GM12878 (cell line): ENCODE data around the gene CIAO1. TPM values are rescaled to one million over a fixed set of nuclear protein-coding genes. Genes with fewer than 3 reads are reported as not detected.
A peak's percentile ranks its signal among the peaks of the same experiment; 100 is the strongest.

ENCODE experiments used
- BACH1 ChIP-seq: fragments of 450-650 bp; IDR thresholded peaks from 2 replicates; pipeline ENCODE4 v1.6.1; 2017; ENCODE audit warnings: mild to moderate bottlenecking, borderline replicate concordance
- BRCA1 ChIP-seq: IDR thresholded peaks from 2 replicates; pipeline ENCODE4 v1.6.1; 2011; ENCODE audit warnings: low read depth, low read length, improper control_type of control experiment
- CBX3 ChIP-seq: fragments of 200-600 bp; sonication (generic); IDR thresholded peaks from 2 replicates; pipeline ENCODE4 v1.6.1; 2016; ENCODE audit warnings: low read depth, borderline replicate concordance
- CBX5 ChIP-seq: sonication (generic); IDR thresholded peaks from 2 replicates; pipeline ENCODE4 v1.6.1; 2016; ENCODE audit warnings: low read depth, moderate library complexity, mild to moderate bottlenecking, inconsistent platforms
- EGR1 ChIP-seq, 2 experiments: IDR thresholded peaks; 1 replicate in 1 of 2; 2 replicates in 1 of 2; pipeline ENCODE4 v1.6.1; 2011 to 2012; ENCODE audit warnings: low read depth in 2 of 2, low read length in 2 of 2, borderline replicate concordance in 1 of 2, mild to moderate bottlenecking in 1 of 2, moderate library complexity in 1 of 2
- EP300 ChIP-seq, 2 experiments: fragments of 150-350 bp in 1 of 2; IDR thresholded peaks; 2 replicates each; pipeline ENCODE4 v1.6.1; 2011 to 2012; ENCODE audit warnings: low read depth in 2 of 2, low read length in 2 of 2, borderline replicate concordance in 1 of 2, improper control_type of control experiment in 1 of 2, inconsistent platforms in 1 of 2; ENCODE audit not compliant: control insufficient read depth in 1 of 2
- ETV6 ChIP-seq, 2 experiments: fragments of 450-650 bp in 1 of 2; IDR thresholded peaks in 1 of 2; conservative IDR thresholded peaks in 1 of 2; 2 replicates each; pipeline ENCODE4 v1.6.1; 2014; ENCODE audit warnings: antibody characterized with exemption in 1 of 2, borderline replicate concordance in 1 of 2, low read depth in 1 of 2, mild to moderate bottlenecking in 1 of 2, moderate library complexity in 1 of 2
- EZH2 ChIP-seq: IDR thresholded peaks from 2 replicates; pipeline ENCODE4 v1.6.1; 2012; ENCODE audit warnings: low read depth, mild to moderate bottlenecking, control low read depth, inconsistent platforms, low read length, borderline replicate concordance; ENCODE audit not compliant: control insufficient read depth
- MTA3 ChIP-seq: IDR thresholded peaks from 2 replicates; pipeline ENCODE4 v1.6.1; 2012; ENCODE audit warnings: low read length, inconsistent platforms, borderline replicate concordance
- NR2C1 ChIP-seq: fragments of 450-650 bp; IDR thresholded peaks from 2 replicates; pipeline ENCODE4 v1.6.1; 2017; ENCODE audit warnings: antibody characterized with exemption, mild to moderate bottlenecking, moderate library complexity
- NR2C2 ChIP-seq: IDR thresholded peaks from 2 replicates; pipeline ENCODE4 v1.6.1; 2011; ENCODE audit warnings: borderline replicate concordance, low read depth; ENCODE audit not compliant: control insufficient read depth, insufficient read length
- NRF1 ChIP-seq: conservative IDR thresholded peaks from 2 replicates; pipeline ENCODE4 v1.6.1; 2011; ENCODE audit warnings: mild to moderate bottlenecking, low read depth, low read length, improper control_type of control experiment
- PAX8 ChIP-seq: fragments of 450-650 bp; IDR thresholded peaks from 2 replicates; pipeline ENCODE4 v1.6.1; 2017; ENCODE audit warnings: mild to moderate bottlenecking, moderate library complexity
- PML ChIP-seq: IDR thresholded peaks from 2 replicates; pipeline ENCODE4 v1.6.1; 2012; ENCODE audit warnings: low read length, inconsistent platforms
- RELA ChIP-seq: fragments of 450-650 bp; IDR thresholded peaks from 2 replicates; pipeline ENCODE4 v1.8.0; 2014; ENCODE audit warnings: borderline replicate concordance; ENCODE audit not compliant: partially characterized antibody
- SMAD1 ChIP-seq: fragments of 450-650 bp; IDR thresholded peaks from 2 replicates; pipeline ENCODE4 v1.6.1; 2018; ENCODE audit warnings: mild to moderate bottlenecking, low read depth; ENCODE audit not compliant: partially characterized antibody
- TCF12 ChIP-seq: IDR thresholded peaks from 2 replicates; pipeline ENCODE4 v1.6.1; 2011; ENCODE audit warnings: low read depth, mild to moderate bottlenecking, low read length
- polyA plus RNA-seq, 11 experiments: library from polyadenylated mRNA; depleted of rRNA in 4 of 11; unstranded in 6 of 11; stranded (reverse) in 5 of 11; fragments of >200 nt; fragmentation: Nextera tagmentation in 4 of 11; fragmentation: Illumina TruSeq in 1 of 11; extraction: Ambion mirVana in 4 of 11; extraction: Trizol in 1 of 11; gene quantifications; 1 replicate in 1 of 11; 2 replicates in 10 of 11; pipeline versions ENCODE4 v1.2.1 to v1.2.3, GENCODE V29; 2011 to 2016; ENCODE audit warnings: inconsistent platforms in 2 of 11, missing spikeins in 2 of 11, low read depth in 1 of 11
- total RNA-seq, 4 experiments: library from RNA; depleted of rRNA in 3 of 4; stranded (reverse); fragments of >200 nt in 3 of 4; fragmentation: Illumina TruSeq in 1 of 4; extraction: Trizol in 1 of 4; gene quantifications; 2 replicates each; pipeline versions ENCODE4 v1.2.1 to v1.2.3, GENCODE V29; 2013 to 2021
- TF ChIP-seq, protein P1 (sequence below): fragments of 450-650 bp; IDR thresholded peaks from 2 replicates; pipeline ENCODE4 v1.6.1; 2017; ENCODE audit warnings: mild to moderate bottlenecking, moderate library complexity
- TF ChIP-seq, protein P2 (sequence below): fragments of 150-350 bp; IDR thresholded peaks from 2 replicates; pipeline ENCODE4 v1.6.1; 2016; ENCODE audit warnings: low read depth, low read length

CIAO1 gene
- total and polyA plus RNA-seq, 10 of the 15 experiments (the other 5 are each of a cell fraction or from before 2014, with no cell fraction given) = 8.3 to 89.4 (median 63.4) TPM

DNA sequence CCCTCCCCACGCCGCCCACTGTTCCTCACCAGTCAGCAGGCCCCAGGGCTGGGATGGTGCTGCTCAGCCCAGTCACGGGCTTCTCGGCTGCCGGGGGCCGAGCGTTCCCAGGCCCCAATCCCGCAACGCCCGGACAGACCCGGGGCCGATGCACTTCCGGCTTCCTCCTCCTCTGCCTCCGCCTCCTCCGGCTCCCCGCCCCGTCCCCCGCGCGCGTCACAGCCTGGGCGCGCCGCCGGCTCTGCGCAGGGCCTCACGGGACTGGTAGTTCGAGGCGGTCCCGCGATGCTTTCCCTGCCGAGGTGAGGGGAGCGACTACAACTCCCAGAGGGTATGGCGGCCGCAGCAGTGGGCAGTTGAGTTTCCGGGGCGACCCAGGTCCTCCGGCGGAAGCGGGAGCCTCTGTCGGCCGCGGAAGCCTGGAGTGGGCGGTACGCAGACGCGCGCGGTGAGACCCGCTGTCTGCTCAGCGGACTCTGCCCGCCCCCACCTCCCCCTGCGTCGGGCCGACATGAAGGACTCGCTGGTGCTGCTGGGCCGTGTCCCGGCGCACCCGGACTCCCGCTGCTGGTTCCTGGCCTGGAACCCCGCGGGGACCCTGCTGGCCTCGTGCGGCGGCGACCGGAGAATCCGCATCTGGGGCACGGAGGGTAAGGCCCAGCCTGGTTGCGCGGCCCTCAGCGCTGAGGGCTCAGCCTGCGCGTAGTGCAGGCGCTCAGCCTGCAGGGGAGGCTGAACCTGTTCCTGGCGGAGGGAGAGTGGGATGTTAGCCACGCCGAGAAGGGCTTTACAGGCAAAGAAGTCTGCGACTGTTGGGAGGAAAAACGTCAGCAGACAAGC, at the start of gene CIAO1, which contains the start of gene TMEM127 (continued):
- TF ChIP-seq, protein P1, sequence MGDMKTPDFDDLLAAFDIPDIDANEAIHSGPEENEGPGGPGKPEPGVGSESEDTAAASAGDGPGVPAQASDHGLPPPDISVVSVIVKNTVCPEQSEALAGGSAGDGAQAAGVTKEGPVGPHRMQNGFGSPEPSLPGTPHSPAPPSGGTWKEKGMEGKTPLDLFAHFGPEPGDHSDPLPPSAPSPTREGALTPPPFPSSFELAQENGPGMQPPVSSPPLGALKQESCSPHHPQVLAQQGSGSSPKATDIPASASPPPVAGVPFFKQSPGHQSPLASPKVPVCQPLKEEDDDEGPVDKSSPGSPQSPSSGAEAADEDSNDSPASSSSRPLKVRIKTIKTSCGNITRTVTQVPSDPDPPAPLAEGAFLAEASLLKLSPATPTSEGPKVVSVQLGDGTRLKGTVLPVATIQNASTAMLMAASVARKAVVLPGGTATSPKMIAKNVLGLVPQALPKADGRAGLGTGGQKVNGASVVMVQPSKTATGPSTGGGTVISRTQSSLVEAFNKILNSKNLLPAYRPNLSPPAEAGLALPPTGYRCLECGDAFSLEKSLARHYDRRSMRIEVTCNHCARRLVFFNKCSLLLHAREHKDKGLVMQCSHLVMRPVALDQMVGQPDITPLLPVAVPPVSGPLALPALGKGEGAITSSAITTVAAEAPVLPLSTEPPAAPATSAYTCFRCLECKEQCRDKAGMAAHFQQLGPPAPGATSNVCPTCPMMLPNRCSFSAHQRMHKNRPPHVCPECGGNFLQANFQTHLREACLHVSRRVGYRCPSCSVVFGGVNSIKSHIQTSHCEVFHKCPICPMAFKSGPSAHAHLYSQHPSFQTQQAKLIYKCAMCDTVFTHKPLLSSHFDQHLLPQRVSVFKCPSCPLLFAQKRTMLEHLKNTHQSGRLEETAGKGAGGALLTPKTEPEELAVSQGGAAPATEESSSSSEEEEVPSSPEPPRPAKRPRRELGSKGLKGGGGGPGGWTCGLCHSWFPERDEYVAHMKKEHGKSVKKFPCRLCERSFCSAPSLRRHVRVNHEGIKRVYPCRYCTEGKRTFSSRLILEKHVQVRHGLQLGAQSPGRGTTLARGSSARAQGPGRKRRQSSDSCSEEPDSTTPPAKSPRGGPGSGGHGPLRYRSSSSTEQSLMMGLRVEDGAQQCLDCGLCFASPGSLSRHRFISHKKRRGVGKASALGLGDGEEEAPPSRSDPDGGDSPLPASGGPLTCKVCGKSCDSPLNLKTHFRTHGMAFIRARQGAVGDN = peak; percentile 26; the same call in 1 of the 2 replicates
- TF ChIP-seq EGR1 (IDR thresholded peaks at IDR 0.05; ENCODE audit: borderline replicate concordance in 1 of 2, low read depth in 2 of 2, low read length in 2 of 2) (peak in 1 of 2 experiments; percentile 72; a peak in 2 of 3 replicates), PML (peak; percentile 73; the same call in 1 of the 2 replicates), PAX8 (no peak), BRCA1 (peak; percentile 78), EZH2 (no peak), SMAD1 (no peak), EP300 (IDR thresholded peaks at IDR 0.05; ENCODE audit: borderline replicate concordance in 1 of 2, control insufficient read depth in 1 of 2, low read depth in 2 of 2, low read length in 2 of 2) (peak; percentile 9 to 12; a peak in 1 of 4 replicates), TCF12 (0 out of 2 replicates have a peak, but pooled peaks have one; percentile 5), NR2C1 (peak; percentile 98), CBX5 (no peak), NRF1 (peak; percentile 55), CBX3 (no peak), MTA3 (no peak), RELA (peak; percentile 89), ETV6 (conservative IDR thresholded peaks at IDR 0.05 in 1 of 2, IDR thresholded peaks at IDR 0.05 in 1 of 2; ENCODE audit: borderline replicate concordance in 1 of 2, low read depth in 1 of 2) (peak in 1 of 2 experiments; percentile 21; a peak in 1 of 4 replicates), NR2C2 (no peak), BACH1 (peak; percentile 36)
- TF ChIP-seq, protein P2, sequence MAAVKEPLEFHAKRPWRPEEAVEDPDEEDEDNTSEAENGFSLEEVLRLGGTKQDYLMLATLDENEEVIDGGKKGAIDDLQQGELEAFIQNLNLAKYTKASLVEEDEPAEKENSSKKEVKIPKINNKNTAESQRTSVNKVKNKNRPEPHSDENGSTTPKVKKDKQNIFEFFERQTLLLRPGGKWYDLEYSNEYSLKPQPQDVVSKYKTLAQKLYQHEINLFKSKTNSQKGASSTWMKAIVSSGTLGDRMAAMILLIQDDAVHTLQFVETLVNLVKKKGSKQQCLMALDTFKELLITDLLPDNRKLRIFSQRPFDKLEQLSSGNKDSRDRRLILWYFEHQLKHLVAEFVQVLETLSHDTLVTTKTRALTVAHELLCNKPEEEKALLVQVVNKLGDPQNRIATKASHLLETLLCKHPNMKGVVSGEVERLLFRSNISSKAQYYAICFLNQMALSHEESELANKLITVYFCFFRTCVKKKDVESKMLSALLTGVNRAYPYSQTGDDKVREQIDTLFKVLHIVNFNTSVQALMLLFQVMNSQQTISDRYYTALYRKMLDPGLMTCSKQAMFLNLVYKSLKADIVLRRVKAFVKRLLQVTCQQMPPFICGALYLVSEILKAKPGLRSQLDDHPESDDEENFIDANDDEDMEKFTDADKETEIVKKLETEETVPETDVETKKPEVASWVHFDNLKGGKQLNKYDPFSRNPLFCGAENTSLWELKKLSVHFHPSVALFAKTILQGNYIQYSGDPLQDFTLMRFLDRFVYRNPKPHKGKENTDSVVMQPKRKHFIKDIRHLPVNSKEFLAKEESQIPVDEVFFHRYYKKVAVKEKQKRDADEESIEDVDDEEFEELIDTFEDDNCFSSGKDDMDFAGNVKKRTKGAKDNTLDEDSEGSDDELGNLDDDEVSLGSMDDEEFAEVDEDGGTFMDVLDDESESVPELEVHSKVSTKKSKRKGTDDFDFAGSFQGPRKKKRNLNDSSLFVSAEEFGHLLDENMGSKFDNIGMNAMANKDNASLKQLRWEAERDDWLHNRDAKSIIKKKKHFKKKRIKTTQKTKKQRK = no peak
